ENCODE results near the gene GALE. TPM values are rescaled to one million over a fixed set of nuclear protein-coding genes. Genes with fewer than 3 reads are reported as not detected.

The GALE gene
- total and polyA plus RNA-seq, 2 of the 13 experiments (the other 11 are each of a cell fraction or from before 2014, with no cell fraction given), result 85.2 to 88.4 TPM

- TF ChIP-seq CREM (IDR thresholded peaks at IDR 0.05), result peak; percentile 44; the same call in 1 of the 2 replicates
- TF ChIP-seq CREM (CRISPR knock-in tag; IDR thresholded peaks at IDR 0.05), result no peak
- TF ChIP-seq ZKSCAN8 (CRISPR knock-in tag; IDR thresholded peaks at IDR 0.05; ENCODE audit: borderline replicate concordance), result no peak; the same call in 1 of the 2 replicates
- no peak for TF ChIP-seq ZNF205 (CRISPR knock-in tag; IDR thresholded peaks at IDR 0.05)
- TF ChIP-seq ZNF274 (CRISPR knock-in tag; IDR thresholded peaks at IDR 0.05), result no peak
- no peak for TF ChIP-seq GMEB2 (CRISPR knock-in tag; IDR thresholded peaks at IDR 0.05; ENCODE audit: low read depth)
- no peak for TF ChIP-seq HES4 (CRISPR knock-in tag; IDR thresholded peaks at IDR 0.05; ENCODE audit: borderline replicate concordance)
- TF ChIP-seq KDM5B (CRISPR knock-in tag; IDR thresholded peaks at IDR 0.05; ENCODE audit: borderline replicate concordance), result no peak
- TF ChIP-seq BCL3 (CRISPR knock-in tag; IDR thresholded peaks at IDR 0.05), result no peak
- TF ChIP-seq ZNF766 (CRISPR knock-in tag; IDR thresholded peaks at IDR 0.05; ENCODE audit: borderline replicate concordance), result no peak
- no peak for TF ChIP-seq HNRNPUL1 (IDR thresholded peaks at IDR 0.05; ENCODE audit: low read depth, low read length)
- TF ChIP-seq SP140L (CRISPR knock-in tag; IDR thresholded peaks at IDR 0.05; ENCODE audit: borderline replicate concordance), result no peak
- no peak for TF ChIP-seq DR1 (CRISPR knock-in tag; IDR thresholded peaks at IDR 0.05)
- no peak for TF ChIP-seq NONO (IDR thresholded peaks at IDR 0.05)
- no peak for TF ChIP-seq NONO (CRISPR knock-in tag; conservative IDR thresholded peaks at IDR 0.05)
- no peak for TF ChIP-seq ZNF569 (CRISPR knock-in tag; IDR thresholded peaks at IDR 0.05; ENCODE audit: borderline replicate concordance)
- no peak for TF ChIP-seq EZH2 (conservative IDR thresholded peaks at IDR 0.05; ENCODE audit: low read depth, low read length)
- TF ChIP-seq ZNF768 (CRISPR knock-in tag; IDR thresholded peaks at IDR 0.05), result peak; percentile 69
- TF ChIP-seq ZNF24 (IDR thresholded peaks at IDR 0.05), result no peak
- TF ChIP-seq ZBTB10 (CRISPR knock-in tag; IDR thresholded peaks at IDR 0.05; ENCODE audit: borderline replicate concordance), result no peak
- TF ChIP-seq GZF1 (CRISPR knock-in tag; IDR thresholded peaks at IDR 0.05), result no peak
- TF ChIP-seq TSC22D2 (CRISPR knock-in tag; IDR thresholded peaks at IDR 0.05; ENCODE audit: borderline replicate concordance), result no peak
- TF ChIP-seq KLF13 (CRISPR knock-in tag; IDR thresholded peaks at IDR 0.05), result no peak
- no peak for TF ChIP-seq MTF2 (CRISPR knock-in tag; IDR thresholded peaks at IDR 0.05; ENCODE audit: borderline replicate concordance)
- TF ChIP-seq ZNF296 (CRISPR knock-in tag; conservative IDR thresholded peaks at IDR 0.05), result no peak
- no peak for TF ChIP-seq PHF20 (CRISPR knock-in tag; IDR thresholded peaks at IDR 0.05)
- no peak for TF ChIP-seq TEF (CRISPR knock-in tag; IDR thresholded peaks at IDR 0.05)
- TF ChIP-seq ZNF12 (CRISPR knock-in tag; IDR thresholded peaks at IDR 0.05), result no peak
Observed at GRCh38 chr1:23809751-23810171, 9.2 kb upstream of the GALE start (continued).
